BLaER1 (cell line): ENCODE measurements around the gene PGLYRP3.
"Not testable (repeated sequence)": the region's sequence is repeated elsewhere in the genome, so short reads cannot be mapped to it uniquely, and the experiment has no call there.

Source experiments
- H3K27ac ChIP-seq: shearing (Covaris generic); formaldehyde crosslinking; 2 replicates; pipeline ENCODE4 v1.8.1; 2022
- H3K27me3 ChIP-seq: shearing (Covaris generic); formaldehyde crosslinking; 2 replicates; pipeline ENCODE4 v1.8.1; 2022
- H3K36me3 ChIP-seq: shearing (Covaris generic); formaldehyde crosslinking; 2 replicates; pipeline ENCODE4 v1.8.1; 2022
- H3K4me1 ChIP-seq: shearing (Covaris generic); formaldehyde crosslinking; 2 replicates; pipeline ENCODE4 v1.8.1; 2022
- H3K4me2 ChIP-seq: shearing (Covaris generic); formaldehyde crosslinking; 2 replicates; pipeline ENCODE4 v1.8.1; 2022
- H3K4me3 ChIP-seq: shearing (Covaris generic); formaldehyde crosslinking; 2 replicates; pipeline ENCODE4 v1.8.1; 2022
- H3K9ac ChIP-seq: shearing (Covaris generic); formaldehyde crosslinking; 2 replicates; pipeline ENCODE4 v1.8.1; 2022
- H3K9me3 ChIP-seq: shearing (Covaris generic); formaldehyde crosslinking; 2 replicates; pipeline ENCODE4 v1.8.1; 2022
- H4K20me1 ChIP-seq: shearing (Covaris generic); formaldehyde crosslinking; 2 replicates; pipeline ENCODE4 v1.8.1; 2022
- Cebpa-rat ChIP-seq: shearing (Covaris generic); IDR thresholded peaks from 2 replicates; pipeline ENCODE4 v1.8.1; 2022

Gene PGLYRP3

GRCh38 chr1:153348511-153349362 is 36.0 kb upstream of the PGLYRP3 start, which contains the start of gene PGLYRP4:
PGLYRP4 (minus strand) TSS chr1:153348841; CDS start chr1:153347932, 909 bp downstream.
- H3K4me1 ChIP-seq: peaks cover 62% of the 10 kb centered on the region
- H3K4me3 ChIP-seq: no peak within 1 kb of the TSS
- peaks cover 9% of the 10 kb centered on the region for H4K20me1 ChIP-seq
- no peak within 1 kb of the TSS; the same call in 1 of the 2 replicates for H3K9ac ChIP-seq
- no peaks in the 10 kb centered on the region for H3K9me3 ChIP-seq
- peak within 1 kb of the TSS; percentile 19; the same call in 1 of the 2 replicates for H3K4me2 ChIP-seq
- H3K36me3 ChIP-seq: no peaks in the 10 kb centered on the region
- no peak for TF ChIP-seq Cebpa-rat
- H3K27ac ChIP-seq: no peak within 1 kb of the TSS
- H3K27me3 ChIP-seq: 0 out of 2 replicates have a peak, but pooled peaks cover 3% of the 10 kb centered on the region

GRCh38 chr1:153347856-153348255 is 35.1 kb upstream of the PGLYRP3 start:
- no peak for TF ChIP-seq Cebpa-rat
- Histone ChIP-seq H3K4me2 (no peak overlapping the region), H3K36me3 (no peaks in the 10 kb centered on the region), H4K20me1 (peaks cover 9% of the 10 kb centered on the region), H3K4me3 (no peak overlapping the region), H3K9ac (no peak overlapping the region), H3K9me3 (no peaks in the 10 kb centered on the region), H3K27me3 (0 out of 2 replicates have a peak, but pooled peaks cover 3% of the 10 kb centered on the region), H3K4me1 (peaks cover 65% of the 10 kb centered on the region), H3K27ac (no peak overlapping the region)

GRCh38 chr1:153347049-153347448 is 34.3 kb upstream of the PGLYRP3 start:
- H3K9ac ChIP-seq, H4K20me1 ChIP-seq, H3K36me3 ChIP-seq, H3K9me3 ChIP-seq, H3K27me3 ChIP-seq, H3K4me3 ChIP-seq, H3K4me2 ChIP-seq, H3K27ac ChIP-seq: not testable (repeated sequence)
- H3K4me1 ChIP-seq: peaks cover 70% of the 10 kb centered on the region

- peaks cover 78% of the 10 kb centered on the region for H3K4me1 ChIP-seq
- no peaks in the 10 kb centered on the region for H3K9me3 ChIP-seq
- no peaks in the 10 kb centered on the region for H3K36me3 ChIP-seq
- TF ChIP-seq Cebpa-rat: no peak
- H3K27me3 ChIP-seq: 0 out of 2 replicates have a peak, but pooled peaks cover 6% of the 10 kb centered on the region
- H3K27ac ChIP-seq: no peak overlapping the region
- H3K4me2 ChIP-seq: peak overlapping the region; percentile 89
- H4K20me1 ChIP-seq: peaks cover 9% of the 10 kb centered on the region
- H3K9ac ChIP-seq: no peak overlapping the region
- H3K4me3 ChIP-seq: no peak overlapping the region
Observed at GRCh38 chr1:153346077-153346723, 33.4 kb upstream of the PGLYRP3 start.

GRCh38 chr1:153345187-153346076 is 32.7 kb upstream of the PGLYRP3 start:
- Histone ChIP-seq H3K4me2 (peak overlapping the region; percentile 89), H3K9me3 (no peaks in the 10 kb centered on the region), H3K9ac (no peak overlapping the region), H3K27ac (no peak overlapping the region), H3K4me3 (peak overlapping the region; percentile 20; the same call in 1 of the 2 replicates), H3K27me3 (0 out of 2 replicates have a peak, but pooled peaks cover 6% of the 10 kb centered on the region), H4K20me1 (peaks cover 9% of the 10 kb centered on the region), H3K4me1 (peaks cover 75% of the 10 kb centered on the region), H3K36me3 (no peaks in the 10 kb centered on the region)
- no peak for TF ChIP-seq Cebpa-rat

- peaks cover 76% of the 10 kb centered on the region for H3K4me1 ChIP-seq
- peak overlapping the region; percentile 89 for H3K4me2 ChIP-seq
- no peaks in the 10 kb centered on the region for H3K9me3 ChIP-seq
- H4K20me1 ChIP-seq: peaks cover 9% of the 10 kb centered on the region
- H3K27me3 ChIP-seq: 0 out of 2 replicates have a peak, but pooled peaks cover 6% of the 10 kb centered on the region
- no peak for TF ChIP-seq Cebpa-rat
- no peak overlapping the region for H3K27ac ChIP-seq
- no peak overlapping the region for H3K9ac ChIP-seq
- no peaks in the 10 kb centered on the region for H3K36me3 ChIP-seq
- H3K4me3 ChIP-seq: 0 out of 2 replicates have a peak overlapping the region, but pooled peaks have one; percentile 20
Observed at GRCh38 chr1:153344718-153345025, 31.9 kb upstream of the PGLYRP3 start.

GRCh38 chr1:153343811-153344717 is 31.3 kb upstream of the PGLYRP3 start:
- Histone ChIP-seq H3K4me2 (peak overlapping the region; percentile 89), H4K20me1 (peaks cover 9% of the 10 kb centered on the region), H3K36me3 (no peaks in the 10 kb centered on the region), H3K9me3 (no peaks in the 10 kb centered on the region), H3K27ac (no peak overlapping the region), H3K27me3 (0 out of 2 replicates have a peak, but pooled peaks cover 6% of the 10 kb centered on the region), H3K4me3 (no peak overlapping the region), H3K4me1 (peaks cover 76% of the 10 kb centered on the region), H3K9ac (peak overlapping the region; percentile 40; the same call in 1 of the 2 replicates)
- TF ChIP-seq Cebpa-rat: no peak

- Histone ChIP-seq H3K27ac (no peak overlapping the region), H3K4me3 (no peak overlapping the region), H3K4me1 (peaks cover 85% of the 10 kb centered on the region), H3K27me3 (0 out of 2 replicates have a peak, but pooled peaks cover 6% of the 10 kb centered on the region), H3K9me3 (no peaks in the 10 kb centered on the region), H3K36me3 (no peaks in the 10 kb centered on the region), H3K9ac (peak overlapping the region; percentile 40; the same call in 1 of the 2 replicates), H3K4me2 (peak overlapping the region; percentile 89), H4K20me1 (peaks cover 9% of the 10 kb centered on the region)
- no peak for TF ChIP-seq Cebpa-rat
Observed at GRCh38 chr1:153343040-153343681, 30.4 kb upstream of the PGLYRP3 start.
